Measurements from ENCODE around the gene PAX4. TPM values are rescaled to one million over a fixed set of nuclear protein-coding genes. Genes with fewer than 3 reads are reported as not detected.

The PAX4 gene
- total RNA-seq, 1 experiment from 2014 or later: not detected

Other genes starting within 250 kb of the PAX4 start
- gene ZNF800, start 225.4 kb downstream of the PAX4 start, total RNA-seq (2014; rRNA removed; shearing (Covaris generic)): 7.5 and 16.3 TPM in 2 replicates
- 10.6 and 12.2 TPM in 2 replicates for gene GCC1, start 32.5 kb downstream of the PAX4 start, total RNA-seq (2014; rRNA removed; shearing (Covaris generic))
- gene ARF5, start 29.7 kb downstream of the PAX4 start, total RNA-seq (2014; rRNA removed; shearing (Covaris generic)): 154 and 169 TPM in 2 replicates
- 2.2 and 3.0 TPM in 2 replicates for gene FSCN3, start 24.4 kb downstream of the PAX4 start, total RNA-seq (2014; rRNA removed; shearing (Covaris generic))
- 163 and 172 TPM in 2 replicates for gene SND1, start 34.1 kb upstream of the PAX4 start, total RNA-seq (2014; rRNA removed; shearing (Covaris generic))

Measured in SJSA1 (cell line).